ENCODE measurements around the gene ZBED2.

ZBED2 gene

GRCh38 chr3:111590143-111590491, 5.0 kb downstream of the ZBED2 start:
- Histone ChIP-seq H3K36me3 (ENCODE audit: insufficient read depth, low read length) (peaks cover 36% of the 10 kb centered on the region; the same call in 1 of the 2 replicates), H3K4me1 (ENCODE audit: insufficient read depth, low read length, poor library complexity, severe bottlenecking) (peaks cover 2% of the 10 kb centered on the region), H2AFZ (ENCODE audit: low read length) (no peak overlapping the region)

GRCh38 chr3:111589303-111590142, 5.6 kb downstream of the ZBED2 start:
- no peaks in the 10 kb centered on the region for H4K20me1 ChIP-seq (ENCODE audit: insufficient read depth, low read length, poor library complexity, severe bottlenecking)
- H3K9me3 ChIP-seq (ENCODE audit: insufficient read depth, low read depth, low read length), result no peaks in the 10 kb centered on the region
- no peaks in the 10 kb centered on the region for H3K27me3 ChIP-seq (ENCODE audit: insufficient read depth, low read length, poor library complexity, severe bottlenecking)
- H3K4me3 ChIP-seq (ENCODE audit: low read length, poor library complexity, severe bottlenecking), result no peak overlapping the region
- H3K4me1 ChIP-seq (ENCODE audit: insufficient read depth, low read length, poor library complexity, severe bottlenecking), result no peaks in the 10 kb centered on the region
- no peaks in the 10 kb centered on the region for H3F3A ChIP-seq (ENCODE audit: low read depth)
- H3K9ac ChIP-seq (ENCODE audit: low read depth, low read length, poor library complexity, severe bottlenecking), result no peak overlapping the region
- no peak overlapping the region for H3K4me2 ChIP-seq (ENCODE audit: low read depth, low read length, poor library complexity, severe bottlenecking)
- TF ChIP-seq CTCF (conservative IDR thresholded peaks at IDR 0.05; ENCODE audit: low read length) (no peak), EZH2phosphoT487 (IDR thresholded peaks at IDR 0.05; ENCODE audit: borderline replicate concordance) (no peak)
- no peak overlapping the region for H2AFZ ChIP-seq (ENCODE audit: low read length)
- H3K79me2 ChIP-seq (ENCODE audit: insufficient read depth, low read length), result no peaks in the 10 kb centered on the region
- H3K9me2 ChIP-seq (replicated peaks; ENCODE audit: low read depth, low read length), result no peaks in the 10 kb centered on the region
- H3K36me3 ChIP-seq (ENCODE audit: insufficient read depth, low read length), result peaks cover 38% of the 10 kb centered on the region; the same call in 1 of the 2 replicates

More at GRCh38 chr3:111590143-111590491, 5.0 kb downstream of the ZBED2 start:
- no peaks in the 10 kb centered on the region for H3F3A ChIP-seq (ENCODE audit: low read depth)
- no peaks in the 10 kb centered on the region for H3K27me3 ChIP-seq (ENCODE audit: insufficient read depth, low read length, poor library complexity, severe bottlenecking)
- no peak overlapping the region for H3K9ac ChIP-seq (ENCODE audit: low read depth, low read length, poor library complexity, severe bottlenecking)
- no peaks in the 10 kb centered on the region for H3K9me2 ChIP-seq (replicated peaks; ENCODE audit: low read depth, low read length)
- no peak overlapping the region for H3K4me2 ChIP-seq (ENCODE audit: low read depth, low read length, poor library complexity, severe bottlenecking)
- no peaks in the 10 kb centered on the region for H3K79me2 ChIP-seq (ENCODE audit: insufficient read depth, low read length)
- H3K9me3 ChIP-seq (ENCODE audit: insufficient read depth, low read depth, low read length), result no peaks in the 10 kb centered on the region
- no peak overlapping the region for H3K4me3 ChIP-seq (ENCODE audit: low read length, poor library complexity, severe bottlenecking)
- H4K20me1 ChIP-seq (ENCODE audit: insufficient read depth, low read length, poor library complexity, severe bottlenecking), result no peaks in the 10 kb centered on the region
- TF ChIP-seq EZH2phosphoT487 (IDR thresholded peaks at IDR 0.05; ENCODE audit: borderline replicate concordance) (no peak), CTCF (conservative IDR thresholded peaks at IDR 0.05; ENCODE audit: low read length) (no peak)

GRCh38 chr3:111588527-111588926, 6.6 kb downstream of the ZBED2 start:
- Histone ChIP-seq H3K36me3 (ENCODE audit: insufficient read depth, low read length) (peaks cover 48% of the 10 kb centered on the region; the same call in 1 of the 2 replicates), H3K9me3 (ENCODE audit: insufficient read depth, low read depth, low read length) (no peaks in the 10 kb centered on the region), H4K20me1 (ENCODE audit: insufficient read depth, low read length, poor library complexity, severe bottlenecking) (no peaks in the 10 kb centered on the region), H2AFZ (ENCODE audit: low read length) (no peak overlapping the region), H3K4me3 (ENCODE audit: low read length, poor library complexity, severe bottlenecking) (no peak overlapping the region), H3K27me3 (ENCODE audit: insufficient read depth, low read length, poor library complexity, severe bottlenecking) (no peaks in the 10 kb centered on the region), H3F3A (ENCODE audit: low read depth) (no peaks in the 10 kb centered on the region), H3K79me2 (ENCODE audit: insufficient read depth, low read length) (no peaks in the 10 kb centered on the region), H3K9ac (ENCODE audit: low read depth, low read length, poor library complexity, severe bottlenecking) (no peak overlapping the region), H3K9me2 (replicated peaks; ENCODE audit: low read depth, low read length) (no peaks in the 10 kb centered on the region), H3K4me1 (ENCODE audit: insufficient read depth, low read length, poor library complexity, severe bottlenecking) (no peaks in the 10 kb centered on the region), H3K4me2 (ENCODE audit: low read depth, low read length, poor library complexity, severe bottlenecking) (no peak overlapping the region)
- TF ChIP-seq EZH2phosphoT487 (IDR thresholded peaks at IDR 0.05; ENCODE audit: borderline replicate concordance), result no peak
- no peak for TF ChIP-seq CTCF (conservative IDR thresholded peaks at IDR 0.05; ENCODE audit: low read length)
